Stromal cell of bone marrow (primary cell): ENCODE data around the gene TCF4.

ENCODE experiments used
- DNase-seq: peaks from one replicate; pipeline ENCODE4 v3.0.0-alpha.2; 2012; ENCODE audit warnings: low read depth

Gene TCF4

GRCh38 chr18:55503167-55503820 lies 84.7 kb downstream of the TCF4 start:
- no peak for DNase-seq

- no peak for DNase-seq
Observed at GRCh38 chr18:55501982-55502710, 85.8 kb downstream of the TCF4 start.

- no peak for DNase-seq
Observed at GRCh38 chr18:55501579-55501978, 86.4 kb downstream of the TCF4 start.

- DNase-seq = peak; percentile 48
Observed at GRCh38 chr18:55500316-55501086, 87.5 kb downstream of the TCF4 start.

- DNase-seq = no peak
Observed at GRCh38 chr18:55499526-55499925, 88.5 kb downstream of the TCF4 start.

- no peak for DNase-seq
Observed at GRCh38 chr18:55497825-55498403, 90.1 kb downstream of the TCF4 start.

- no peak for DNase-seq
Observed at GRCh38 chr18:55494899-55495298, 93.1 kb downstream of the TCF4 start.

- no peak for DNase-seq
Observed at GRCh38 chr18:55494441-55494840, 93.6 kb downstream of the TCF4 start.

GRCh38 chr18:55491616-55492015 lies 96.4 kb downstream of the TCF4 start:
- DNase-seq = no peak

GRCh38 chr18:55489034-55489986 lies 98.7 kb downstream of the TCF4 start:
- DNase-seq = no peak

GRCh38 chr18:55488473-55488872 lies 99.5 kb downstream of the TCF4 start:
- no peak for DNase-seq

GRCh38 chr18:55487997-55488396 lies 100.0 kb downstream of the TCF4 start:
- DNase-seq = no peak

GRCh38 chr18:55486936-55487335 lies 101.1 kb downstream of the TCF4 start:
- no peak for DNase-seq

GRCh38 chr18:55485666-55486065 lies 102.3 kb downstream of the TCF4 start:
- peak; percentile 50 for DNase-seq

- no peak for DNase-seq
Observed at GRCh38 chr18:55484773-55485172, 103.2 kb downstream of the TCF4 start.

- DNase-seq = no peak
Observed at GRCh38 chr18:55483266-55483871, 104.6 kb downstream of the TCF4 start.

- DNase-seq = no peak
Observed at GRCh38 chr18:55479656-55480420, 108.2 kb downstream of the TCF4 start.

- DNase-seq = peak; percentile 47
Observed at GRCh38 chr18:55477860-55478581, 110.0 kb downstream of the TCF4 start.

GRCh38 chr18:55477499-55477859 lies 110.5 kb downstream of the TCF4 start:
- DNase-seq = peak; percentile 38

- no peak for DNase-seq
Observed at GRCh38 chr18:55475916-55476315, 112.1 kb downstream of the TCF4 start.
